BJ (cell line): ENCODE data around the gene SUPT5H. TPM values are rescaled to one million over a fixed set of nuclear protein-coding genes. Genes with fewer than 3 reads are reported as not detected.

Experiments used
- CTCF ChIA-PET: fragments of 350-600 bp; formaldehyde crosslinking; extraction: SDS; loops from one replicate; lab custom pipeline; 2021; ENCODE audit warnings: antibody characterized with exemption, inconsistent platforms; lab: Yijun Ruan, JAX
- POLR2A ChIA-PET: fragments of 300-600 bp; sonication (Branson Sonifier 250); formaldehyde crosslinking; extraction: SDS; loops from one replicate; lab custom pipeline; 2021; ENCODE audit warnings: antibody characterized with exemption; lab: Charles Lee
- DNase-seq: peaks from one replicate; pipeline ENCODE4 v3.0.0-alpha.2; 2011; ENCODE audit warnings: low read depth
- H3K27me3 ChIP-seq: 2 replicates; pipeline ENCODE4 v1.6.0; 2011; ENCODE audit warnings: low read length; ENCODE audit not compliant: control insufficient read depth, insufficient read depth
- H3K36me3 ChIP-seq: 2 replicates; pipeline ENCODE4 v1.5.1; 2011; ENCODE audit warnings: low read length; ENCODE audit not compliant: control insufficient read depth, insufficient read depth
- H3K4me3 ChIP-seq: 2 replicates; pipeline ENCODE4 v1.5.1; 2011; ENCODE audit warnings: low read depth, mild to moderate bottlenecking, control low read depth, low read length
- CTCF ChIP-seq: IDR thresholded peaks from 2 replicates; pipeline ENCODE4 v1.5.1; 2011; ENCODE audit warnings: low read depth, mild to moderate bottlenecking, control low read depth, inconsistent platforms, low read length, moderate library complexity; ENCODE audit not compliant: insufficient read depth
- polyA plus RNA-seq: library from polyadenylated mRNA; depleted of rRNA; stranded (reverse); fragments of >200 nt; gene quantifications from 2 replicates; pipeline ENCODE4 v1.2.3, GENCODE V29; 2011

SUPT5H gene
- polyA plus RNA-seq, 1 experiment = 81.8 TPM

- H3K4me3 ChIP-seq = peak within 1 kb of the TSS; percentile 78
- peak; percentile 99 for DNase-seq
- TF ChIP-seq CTCF = peak; percentile 90
- H3K27me3 ChIP-seq = no peaks in the 10 kb centered on the region
- ChIA-PET POLR2A (interaction anchor here (0.7 to 1.4 kb wide), 4 partner anchors 14 to 286 kb away, joined by 3 to 7 read pairs (median 4); partner anchors contain the start of gene MED29), CTCF (interaction anchor here (0.8 to 2.3 kb wide), 25 partner anchors 9 to 301 kb away, joined by 3 to 178 read pairs (median 4); partner anchors contain the start of genes EID2B, MED29, PAF1 and RPS16)
- peaks cover 18% of the 10 kb centered on the region for H3K36me3 ChIP-seq
Measured at GRCh38 chr19:39412100-39412866, 33.1 kb upstream of the SUPT5H start, which contains the start of gene PLEKHG2. Gene PLEKHG2 (plus strand): TSS chr19:39412669. CDS start chr19:39414087, 1,418 bp downstream.

- Histone ChIP-seq H3K27me3 (no peaks in the 10 kb centered on the region), H3K36me3 (peaks cover 20% of the 10 kb centered on the region), H3K4me3 (peak overlapping the region; percentile 78)
- CTCF ChIA-PET = interaction anchor here (1.0 to 2.4 kb wide), 8 partner anchors 9 to 284 kb away, joined by 3 to 178 read pairs (median 12); no protein-coding TSS in a partner anchor
- POLR2A ChIA-PET = interaction anchor here (0.7 to 2.2 kb wide), 3 partner anchors 16 to 287 kb away, joined by 4 to 17 read pairs (median 5); partner anchors contain the start of gene RPS16
- no peak for DNase-seq
- TF ChIP-seq CTCF = no peak
Measured at GRCh38 chr19:39412867-39413271, 32.5 kb upstream of the SUPT5H start.

- H3K27me3 ChIP-seq = no peaks in the 10 kb centered on the region
- no peak for DNase-seq
- no peak for TF ChIP-seq CTCF
- POLR2A ChIA-PET = interaction anchor here (0.6 to 2.2 kb wide), 3 partner anchors 22 to 67 kb away, joined by 4 to 17 read pairs (median 9); partner anchors contain the start of genes PAF1, RPS16 and TIMM50
- CTCF ChIA-PET = interaction anchor here (0.6 to 2.9 kb wide), 8 partner anchors 9 to 79 kb away, joined by 3 to 20 read pairs (median 4); partner anchors contain the start of genes MED29, RPS16 and SUPT5H
- H3K4me3 ChIP-seq = peak overlapping the region; percentile 78
- H3K36me3 ChIP-seq = peaks cover 18% of the 10 kb centered on the region
Measured at GRCh38 chr19:39413272-39413910, 32.0 kb upstream of the SUPT5H start.

- Histone ChIP-seq H3K4me3 (peak overlapping the region; percentile 78), H3K36me3 (peaks cover 19% of the 10 kb centered on the region), H3K27me3 (no peaks in the 10 kb centered on the region)
- CTCF ChIA-PET = interaction anchor here (0.6 to 2.9 kb wide), 9 partner anchors 10 to 79 kb away, joined by 3 to 20 read pairs (median 4); partner anchors contain the start of genes MED29, RPS16 and SUPT5H
- DNase-seq = no peak
- POLR2A ChIA-PET = interaction anchor here (0.6 to 2.2 kb wide), 3 partner anchors 21 to 67 kb away, joined by 4 to 17 read pairs (median 9); partner anchors contain the start of genes PAF1, RPS16 and TIMM50
- TF ChIP-seq CTCF = peak; percentile 36
Measured at GRCh38 chr19:39413911-39414608, 31.3 kb upstream of the SUPT5H start.
